Uterus (tissue), 4 donors: Measurements from ENCODE around the gene OR7D2. TPM values are rescaled to one million over a fixed set of nuclear protein-coding genes. Genes with fewer than 3 reads are reported as not detected.
A peak's percentile ranks its signal among the peaks of the same experiment; 100 is the strongest.
"Not testable (repeated sequence)": the region's sequence is repeated elsewhere in the genome, so short reads cannot be mapped to it uniquely, and the experiment has no call there.

Experiments
- DNase-seq, 2 donors: peaks; one replicate each; pipeline ENCODE4 v3.0.0-alpha.2; 2019 to 2020
- H3K27ac ChIP-seq, 2 donors: fragments of 200-600 bp; sonication (generic); 1 replicate in 1 of 2; 2 replicates in 1 of 2; pipeline ENCODE4 v1.5.1; 2016 to 2018
- H3K27me3 ChIP-seq, 2 donors: fragments of 200-600 bp; sonication (generic); one replicate each; pipeline ENCODE4 v1.5.1; 2018 to 2019; ENCODE audit warnings: control low read depth in 1 of 2
- H3K36me3 ChIP-seq, 2 donors: fragments of 200-600 bp; sonication (generic); one replicate each; pipeline ENCODE4 v1.5.1; 2019; ENCODE audit warnings: control low read depth in 1 of 2
- H3K4me1 ChIP-seq, 2 donors: fragments of 200-600 bp; sonication (generic); one replicate each; pipeline ENCODE4 v1.5.1; 2018 to 2019; ENCODE audit warnings: control low read depth in 1 of 2
- H3K4me3 ChIP-seq, 2 donors: fragments of 200-600 bp; sonication (generic); 1 replicate in 1 of 2; 2 replicates in 1 of 2; pipeline ENCODE4 v1.5.1; 2018 to 2019; ENCODE audit warnings: mild to moderate bottlenecking in 1 of 2
- H3K9me3 ChIP-seq, 2 donors: fragments of 200-600 bp; sonication (generic); one replicate each; pipeline ENCODE4 v1.5.1; 2019; ENCODE audit warnings: control low read depth in 1 of 2
- POLR2A ChIP-seq, 2 donors: fragments of 450-650 bp; IDR thresholded peaks; one replicate each; pipeline ENCODE4 v1.6.1; 2016; ENCODE audit warnings: antibody characterized with exemption in 2 of 2, mild to moderate bottlenecking in 1 of 2, moderate library complexity in 1 of 2
- intact Hi-C: fragments of 100-400 bp; cut with DNase I; formaldehyde crosslinking; loops from one replicate; pipeline ENCODE4 v1.15.1; 2023; ENCODE audit warnings: low total_unique reads
- total RNA-seq, 4 donors: library from RNA; depleted of rRNA in 3 of 4; stranded (reverse); fragments of >200 nt in 3 of 4; gene quantifications; one replicate each; pipeline versions ENCODE4 v1.1.0 to v1.2.4, GENCODE V29; 2014 to 2023
- TF ChIP-seq, protein P1 (sequence below), 4 experiments: fragments of 200-600 bp in 2 of 4; fragments of 450-650 bp in 2 of 4; sonication (generic) in 2 of 4; IDR thresholded peaks; one replicate each; pipeline ENCODE4 v1.5.1; 2016 to 2019; ENCODE audit warnings: antibody characterized with exemption in 4 of 4, mild to moderate bottlenecking in 2 of 4, moderate library complexity in 1 of 4
- donor health status: DM: yes; HTN: yes; CAD: no.

OR7D2 gene
- total RNA-seq, 4 donors from 2014 or later, result not detected

DNA sequence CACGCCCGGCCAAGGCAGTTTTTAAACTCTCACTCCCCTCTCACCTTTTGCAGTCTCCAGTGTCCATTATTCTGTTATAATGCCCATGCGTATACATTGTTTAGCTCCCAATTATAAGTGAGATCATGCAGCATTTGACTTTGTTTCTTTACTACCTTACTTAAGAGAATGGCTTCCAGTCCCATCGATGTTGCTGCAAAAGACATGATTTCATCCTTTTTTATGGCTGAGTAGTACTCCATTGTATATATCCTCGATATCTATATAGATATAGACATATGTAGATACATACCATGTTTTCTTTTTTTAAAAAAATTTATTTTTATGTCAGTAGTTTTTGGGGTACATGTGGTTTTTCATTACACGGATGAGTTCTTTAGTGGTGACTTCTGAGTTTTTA is 8.4 kb downstream of the OR7D2 start:
- H3K4me1 ChIP-seq, result no peaks in the 10 kb centered on the region
- no peak overlapping the region for H3K27ac ChIP-seq
- no peaks in the 10 kb centered on the region for H3K36me3 ChIP-seq
- no peak overlapping the region for H3K4me3 ChIP-seq
- no peak for TF ChIP-seq POLR2A (IDR thresholded peaks at IDR 0.05)
- TF ChIP-seq, protein P1, sequence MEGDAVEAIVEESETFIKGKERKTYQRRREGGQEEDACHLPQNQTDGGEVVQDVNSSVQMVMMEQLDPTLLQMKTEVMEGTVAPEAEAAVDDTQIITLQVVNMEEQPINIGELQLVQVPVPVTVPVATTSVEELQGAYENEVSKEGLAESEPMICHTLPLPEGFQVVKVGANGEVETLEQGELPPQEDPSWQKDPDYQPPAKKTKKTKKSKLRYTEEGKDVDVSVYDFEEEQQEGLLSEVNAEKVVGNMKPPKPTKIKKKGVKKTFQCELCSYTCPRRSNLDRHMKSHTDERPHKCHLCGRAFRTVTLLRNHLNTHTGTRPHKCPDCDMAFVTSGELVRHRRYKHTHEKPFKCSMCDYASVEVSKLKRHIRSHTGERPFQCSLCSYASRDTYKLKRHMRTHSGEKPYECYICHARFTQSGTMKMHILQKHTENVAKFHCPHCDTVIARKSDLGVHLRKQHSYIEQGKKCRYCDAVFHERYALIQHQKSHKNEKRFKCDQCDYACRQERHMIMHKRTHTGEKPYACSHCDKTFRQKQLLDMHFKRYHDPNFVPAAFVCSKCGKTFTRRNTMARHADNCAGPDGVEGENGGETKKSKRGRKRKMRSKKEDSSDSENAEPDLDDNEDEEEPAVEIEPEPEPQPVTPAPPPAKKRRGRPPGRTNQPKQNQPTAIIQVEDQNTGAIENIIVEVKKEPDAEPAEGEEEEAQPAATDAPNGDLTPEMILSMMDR (IDR thresholded peaks at IDR 0.05), result no peak
- intact Hi-C loops, result no loop called here
- no peaks in the 10 kb centered on the region for H3K27me3 ChIP-seq
- no peak for DNase-seq
- no peaks in the 10 kb centered on the region for H3K9me3 ChIP-seq

DNA sequence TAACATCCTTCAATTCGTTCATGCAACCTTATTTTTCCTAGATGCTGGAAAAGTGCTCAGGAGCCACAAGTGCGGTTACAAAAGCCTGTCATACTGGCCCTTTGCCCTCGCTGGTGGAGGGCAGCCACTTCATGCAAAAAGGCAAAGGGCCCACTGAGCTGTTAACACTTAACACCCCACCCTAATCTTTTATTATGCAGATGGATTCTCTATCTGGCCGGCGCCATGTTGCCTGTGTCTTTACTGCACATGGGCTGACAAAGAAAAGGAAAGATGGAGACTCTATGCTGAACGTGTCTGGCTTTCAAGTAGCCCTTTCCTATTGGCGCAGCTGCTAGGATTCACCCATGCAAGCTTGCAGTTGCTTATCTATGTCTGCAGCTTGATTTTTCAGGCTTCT is 10.8 kb downstream of the OR7D2 start:
- no peak for TF ChIP-seq POLR2A (IDR thresholded peaks at IDR 0.05)
- TF ChIP-seq, protein P1 (IDR thresholded peaks at IDR 0.05), result no peak
- intact Hi-C loops, result no loop called here

DNA sequence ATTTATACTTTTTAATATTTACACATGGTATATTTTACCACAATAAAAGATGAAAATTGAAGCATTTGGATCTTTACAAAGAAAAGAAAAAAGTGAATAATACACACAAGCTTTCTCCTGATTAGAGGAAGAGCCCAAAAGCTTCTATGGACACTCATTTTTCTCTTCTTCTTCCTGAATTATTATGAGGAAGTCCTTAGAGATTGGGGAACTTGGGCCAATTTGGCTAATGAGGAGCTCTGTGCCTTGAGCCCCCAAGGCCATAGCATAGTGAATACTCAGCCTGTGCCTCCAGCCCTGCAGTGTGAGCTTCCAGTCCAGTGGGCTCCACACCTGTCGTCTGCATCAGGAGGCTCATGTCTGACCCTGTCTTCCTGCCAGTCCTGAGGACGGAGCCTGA is 19.3 kb downstream of the OR7D2 start:
- H3K4me3 ChIP-seq, intact Hi-C loops, H3K4me1 ChIP-seq, H3K27ac ChIP-seq, DNase-seq, H3K36me3 ChIP-seq, H3K27me3 ChIP-seq, H3K9me3 ChIP-seq: not testable (repeated sequence)

More for the DNA sequence above, 10.8 kb downstream of the OR7D2 start:
- Histone ChIP-seq H3K27ac (no peak overlapping the region), H3K27me3 (no peaks in the 10 kb centered on the region), H3K4me3 (no peak overlapping the region), H3K9me3 (no peaks in the 10 kb centered on the region), H3K36me3 (no peaks in the 10 kb centered on the region), H3K4me1 (no peaks in the 10 kb centered on the region)
- DNase-seq, result no peak

DNA sequence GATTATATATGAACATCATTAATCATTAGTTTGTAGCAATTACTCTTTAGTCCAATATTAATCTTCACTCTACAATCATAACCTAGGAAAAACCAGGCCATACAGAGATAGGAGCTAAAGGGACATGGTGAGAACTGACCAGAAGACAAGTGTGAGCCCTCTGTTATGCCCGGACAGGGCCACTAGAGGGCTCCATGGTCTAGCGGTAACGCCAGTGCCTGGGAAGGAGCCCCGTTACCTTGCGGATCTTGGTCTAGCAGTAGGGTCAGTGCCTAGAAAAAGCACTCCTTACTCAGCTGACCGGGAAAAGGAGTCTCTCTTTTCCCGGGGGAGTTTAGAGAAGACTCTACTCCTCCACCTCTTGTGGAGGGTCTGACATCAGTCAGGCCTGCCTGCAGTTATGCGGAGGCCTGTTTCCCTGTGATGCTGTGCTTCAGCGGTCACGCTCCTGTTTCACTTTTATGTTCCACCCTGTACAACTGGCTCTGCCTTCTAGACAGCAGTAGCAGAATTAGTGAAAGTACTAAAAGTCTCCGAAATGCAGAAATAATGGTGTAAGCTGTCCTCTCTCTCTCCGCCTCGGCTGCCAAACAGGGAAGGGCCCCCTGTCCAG is 26.8 kb downstream of the OR7D2 start:
- intact Hi-C loops, result no loop called here
- peak; percentile 57 to 70 for DNase-seq
- Histone ChIP-seq H3K36me3 (no peaks in the 10 kb centered on the region), H3K4me3 (peak overlapping the region in 1 of 2 donors; percentile 35), H3K4me1 (no peaks in the 10 kb centered on the region), H3K27me3 (no peaks in the 10 kb centered on the region), H3K9me3 (no peaks in the 10 kb centered on the region), H3K27ac (no peak overlapping the region)
- TF ChIP-seq, protein P1 (IDR thresholded peaks at IDR 0.05), result peak; percentile 77 to 85 (median 84)
- TF ChIP-seq POLR2A (IDR thresholded peaks at IDR 0.05), result no peak

DNA sequence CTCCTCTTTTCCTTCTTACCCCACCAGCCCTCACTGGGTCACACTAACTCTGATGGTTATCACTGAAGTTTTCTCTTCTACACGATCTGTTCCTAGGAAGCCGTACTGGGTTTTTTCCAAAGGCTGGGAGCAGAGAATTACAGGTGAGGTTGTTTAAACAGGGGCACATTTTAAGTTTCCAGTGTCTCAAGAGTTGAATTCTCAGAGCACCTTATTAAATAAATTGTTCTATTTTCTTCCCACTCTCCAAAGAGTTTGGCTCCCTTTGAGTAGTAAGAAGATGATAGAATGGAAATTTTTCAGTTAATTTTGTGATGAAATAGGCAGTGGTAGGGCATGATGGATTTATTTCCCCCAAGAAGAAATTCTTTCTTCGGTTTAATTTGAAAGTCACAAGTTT is 40.7 kb downstream of the OR7D2 start, which contains the start of gene OR7D4:
TSS of gene OR7D4 (minus strand) at position 101 of the 400 bp plus-strand sequence. CDS start 4,752 bp downstream, outside the sequence.
- H3K27ac ChIP-seq, result no peak within 1 kb of the TSS
- no peaks in the 10 kb centered on the region for H3K27me3 ChIP-seq
- no peak within 1 kb of the TSS for H3K4me3 ChIP-seq
- H3K9me3 ChIP-seq, result no peaks in the 10 kb centered on the region
- intact Hi-C loops, result no loop called here
- DNase-seq, result no peak
- no peak for TF ChIP-seq POLR2A (IDR thresholded peaks at IDR 0.05)
- TF ChIP-seq, protein P1 (IDR thresholded peaks at IDR 0.05), result no peak
- H3K36me3 ChIP-seq, result no peaks in the 10 kb centered on the region
- no peaks in the 10 kb centered on the region for H3K4me1 ChIP-seq

Other genes starting within 250 kb of the OR7D2 start
- 1 to 10 TPM in 3 of 4 donors, under 1 TPM in 1; 0.88 to 5.6 (median 1.7) TPM for gene MUC16, start 168.6 kb upstream of the OR7D2 start, total RNA-seq
- not detected for gene OR1M1, start 91.9 kb upstream of the OR7D2 start, total RNA-seq
- not detected for gene OR7G2, start 71.5 kb upstream of the OR7D2 start, total RNA-seq
- not detected for gene OR7G1, start 63.2 kb upstream of the OR7D2 start, total RNA-seq
- gene OR7G3, start 52.0 kb upstream of the OR7D2 start, total RNA-seq, result not detected
- 10 to 100 TPM in 2 of 4 donors, 1 to 10 TPM in 2; 4.4 to 42.6 (median 13.6) TPM for gene ZNF317, start 38.6 kb upstream of the OR7D2 start, total RNA-seq
- not detected for gene OR7D4, start 40.6 kb downstream of the OR7D2 start, total RNA-seq
- not detected for gene OR7E24, start 72.0 kb downstream of the OR7D2 start, total RNA-seq
- gene ZNF699, start 130.9 kb downstream of the OR7D2 start, total RNA-seq, result 10 to 100 TPM in 2 of 4 donors, 1 to 10 TPM in 2; 1.8 to 34.6 (median 11.6) TPM
- 10 to 100 TPM in 3 of 4 donors, 1 to 10 TPM in 1; 5.3 to 60.1 (median 30.2) TPM for gene ZNF559, start 145.2 kb downstream of the OR7D2 start, total RNA-seq
- gene ZNF177, start 184.0 kb downstream of the OR7D2 start, total RNA-seq, result 1 to 10 TPM in 3 of 4 donors, not detected in 1; 4.4 to 8.7 (median 5.8) TPM